ENCODE results near the gene RNF130. TPM values are rescaled to one million over a fixed set of nuclear protein-coding genes. Genes with fewer than 3 reads are reported as not detected.
"Not testable (repeated sequence)": the region's sequence is repeated elsewhere in the genome, so short reads cannot be mapped to it uniquely, and the experiment has no call there.

RNF130 gene
- polyA plus RNA-seq, 1 donor: 69.9 TPM

DNA sequence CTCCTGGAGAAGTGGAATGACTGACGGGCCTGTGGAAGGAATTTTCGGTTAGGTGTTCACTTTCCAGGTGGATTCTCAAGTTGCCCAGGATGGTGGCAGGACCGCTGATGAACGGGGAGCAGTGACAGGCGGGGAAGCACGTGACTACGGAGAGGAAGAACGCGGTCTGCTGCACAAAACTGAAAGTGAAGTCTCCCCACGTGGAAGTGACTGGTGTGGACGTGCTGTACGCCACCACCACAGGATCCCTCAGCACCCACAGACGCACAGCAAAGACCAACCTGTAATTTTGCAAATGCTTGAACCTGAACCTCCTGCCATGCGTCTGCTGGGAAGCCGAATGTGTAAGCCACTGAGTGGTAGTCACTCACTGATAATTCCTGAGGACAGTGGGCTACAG lies 51.4 kb downstream of the RNF130 start:
- no peak for DNase-seq

GRCh38 chr5:180018347-180019060 lies 53.1 kb downstream of the RNF130 start:
- no peak for DNase-seq

GRCh38 chr5:180015523-180015922 lies 56.0 kb downstream of the RNF130 start:
- not testable (repeated sequence) for DNase-seq

- no peak for DNase-seq
Observed at GRCh38 chr5:180013678-180014077, 57.9 kb downstream of the RNF130 start.

DNA sequence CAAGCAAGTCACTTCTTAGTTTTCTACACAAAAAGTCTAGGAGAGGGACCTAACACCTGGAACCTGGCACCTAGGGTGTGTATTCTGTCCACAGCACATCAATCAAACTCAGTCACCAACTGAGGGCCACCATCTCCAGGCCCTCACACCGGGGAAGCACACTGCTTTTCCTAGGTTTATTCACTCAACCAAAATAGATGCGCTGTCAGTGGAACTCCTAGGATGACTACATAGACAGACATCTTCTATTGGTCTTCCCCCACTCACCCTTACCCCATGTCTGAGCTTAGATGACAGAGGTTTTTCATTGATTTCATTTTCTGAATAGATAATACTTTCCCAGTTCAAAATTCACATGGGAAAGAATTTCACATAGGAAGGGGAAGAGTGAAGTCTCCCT lies 59.2 kb downstream of the RNF130 start:
- no peak for DNase-seq

- no peak for DNase-seq
Observed at GRCh38 chr5:180010636-180011035, 60.9 kb downstream of the RNF130 start.

DNA sequence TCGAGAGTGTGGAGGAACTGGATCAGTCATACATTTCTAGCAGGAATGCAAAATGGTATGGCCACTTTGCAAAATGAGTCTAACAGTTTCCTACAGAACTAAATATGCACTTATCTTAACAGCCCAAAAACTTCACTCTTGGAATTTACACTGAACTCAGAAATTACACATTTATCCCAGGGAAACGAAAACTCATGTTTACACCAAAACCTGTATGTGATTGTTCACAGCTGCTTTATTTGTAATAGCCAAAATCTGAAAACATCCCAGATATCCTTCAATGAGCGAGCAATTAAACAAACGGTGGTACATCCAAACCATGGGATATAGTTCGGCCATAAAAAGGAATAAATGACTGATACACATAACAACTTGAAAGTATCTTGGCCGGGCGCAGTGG lies 62.0 kb downstream of the RNF130 start:
- DNase-seq: no peak

DNA sequence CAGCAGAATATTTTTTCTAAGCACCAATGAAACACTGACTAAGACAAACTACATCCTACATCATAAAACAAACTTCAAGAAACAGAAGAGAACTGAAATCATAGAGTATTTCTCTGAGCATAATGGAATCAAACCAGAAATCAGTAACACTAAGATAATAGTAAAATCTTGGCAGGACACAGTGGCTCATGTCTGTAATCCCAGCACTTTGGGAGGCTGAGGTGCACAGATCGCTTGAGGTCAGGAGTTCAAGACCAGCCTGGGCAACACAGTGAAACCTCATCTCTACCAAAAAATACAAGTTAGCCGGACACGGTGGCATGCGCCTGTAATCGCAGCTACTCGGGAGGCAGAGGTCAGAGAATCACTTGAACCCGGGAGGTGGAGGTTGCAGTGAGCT lies 63.1 kb downstream of the RNF130 start:
- no peak for DNase-seq

GRCh38 chr5:180007582-180007981 lies 64.0 kb downstream of the RNF130 start:
- no peak for DNase-seq

GRCh38 chr5:180006141-180006540 lies 65.4 kb downstream of the RNF130 start:
- no peak for DNase-seq

DNA sequence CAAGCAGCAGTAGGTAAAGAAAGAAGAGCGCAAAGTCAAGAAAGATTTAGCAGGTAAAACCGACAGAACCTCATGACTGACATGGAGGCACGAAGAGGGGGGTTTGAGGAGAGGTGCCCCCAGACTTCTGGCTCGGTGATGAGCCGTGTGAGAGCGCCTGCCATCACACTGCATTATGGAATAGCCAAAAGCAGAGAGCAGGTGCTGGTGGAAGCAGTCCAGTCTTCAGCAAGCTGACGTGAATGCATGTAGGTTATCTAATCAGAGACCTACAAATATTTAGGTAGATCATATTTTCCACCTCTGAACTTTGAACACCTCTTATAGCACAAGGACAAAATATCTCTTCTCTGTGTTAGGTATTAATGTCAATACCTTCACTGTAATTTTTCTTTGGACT lies 68.4 kb downstream of the RNF130 start:
- no peak for DNase-seq

GRCh38 chr5:180001742-180002141 lies 69.8 kb downstream of the RNF130 start:
- DNase-seq: no peak

- no peak for DNase-seq
Observed at GRCh38 chr5:180001136-180001535, 70.4 kb downstream of the RNF130 start.

GRCh38 chr5:179998485-179998884 lies 73.1 kb downstream of the RNF130 start:
- DNase-seq: no peak

DNA sequence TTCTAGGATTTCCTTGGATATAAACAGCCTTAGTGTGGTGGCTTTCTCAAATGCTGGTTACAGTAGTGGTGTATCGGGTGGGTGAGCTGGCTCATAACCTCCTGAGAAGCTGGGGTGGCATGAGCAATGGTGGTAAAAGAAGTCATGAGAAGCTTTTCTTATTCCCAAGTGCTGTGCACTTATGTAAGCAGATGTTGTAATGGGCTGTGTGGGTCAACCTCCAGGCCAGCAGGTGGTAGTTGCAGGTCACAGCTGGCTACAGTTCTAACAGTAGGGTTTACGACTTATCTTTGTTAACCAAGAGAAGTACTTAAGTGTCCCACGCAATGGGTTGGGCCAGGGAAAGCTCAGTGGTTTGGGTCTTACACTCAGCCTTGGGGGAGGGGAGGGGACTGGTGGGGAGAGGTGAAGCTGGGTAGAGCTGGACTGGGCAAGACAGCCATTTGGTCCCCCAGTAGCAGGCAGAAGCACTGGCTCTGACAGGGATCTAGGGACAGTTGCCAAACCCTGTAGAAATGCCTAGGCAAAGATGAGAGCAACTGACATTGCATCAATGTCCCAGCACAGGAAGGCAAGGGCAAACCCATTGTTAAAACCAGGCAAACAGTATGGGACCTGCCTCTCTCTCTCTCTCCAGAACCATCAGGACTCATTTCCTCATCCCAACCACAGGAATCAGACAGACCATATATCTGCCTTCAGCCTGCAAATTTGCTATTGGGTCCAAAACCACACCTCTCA lies 76.8 kb downstream of the RNF130 start:
- no peak for DNase-seq

DNA sequence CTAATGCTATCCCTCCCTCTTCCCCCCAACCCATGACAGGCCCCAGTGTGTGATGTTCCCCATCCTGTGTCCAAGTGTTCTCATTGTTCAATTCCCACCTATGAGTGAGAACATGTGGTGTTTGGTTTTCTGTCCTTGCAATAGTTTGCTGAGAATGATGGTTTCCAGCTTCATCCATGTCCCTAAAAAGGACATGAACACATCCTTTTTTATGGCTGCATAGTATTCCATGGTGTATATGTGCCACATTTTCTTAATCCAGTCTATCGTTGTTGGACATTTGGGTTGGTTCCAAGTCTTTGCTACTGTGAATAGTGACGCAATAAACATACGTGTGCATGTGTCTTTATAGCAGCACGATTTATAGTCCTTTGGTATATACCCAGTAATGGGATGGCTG lies 78.7 kb downstream of the RNF130 start:
- DNase-seq: not testable (repeated sequence)

GRCh38 chr5:179991106-179991505 lies 80.5 kb downstream of the RNF130 start:
- no peak for DNase-seq

DNA sequence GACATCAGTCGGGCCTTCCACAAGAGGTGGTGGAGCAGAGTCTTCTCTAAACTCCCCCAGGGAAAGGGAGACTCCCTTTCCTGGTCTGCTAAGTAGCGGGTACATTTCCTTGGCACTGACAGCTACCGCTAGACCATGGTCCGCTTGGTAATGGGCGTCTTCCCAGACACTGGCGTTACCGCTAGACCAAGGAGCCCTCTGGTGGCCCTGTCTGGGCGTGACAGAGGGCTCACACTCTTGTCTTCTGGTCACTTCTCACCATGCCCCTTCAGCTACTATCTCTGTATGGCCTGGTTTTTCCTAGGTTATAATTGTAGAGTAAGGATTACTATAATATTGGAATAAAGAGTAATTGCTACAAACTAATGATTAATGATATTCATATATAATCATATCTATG lies 81.0 kb downstream of the RNF130 start:
- DNase-seq: not testable (repeated sequence)

GRCh38 chr5:179986328-179986727 lies 85.2 kb downstream of the RNF130 start:
- no peak for DNase-seq

DNA sequence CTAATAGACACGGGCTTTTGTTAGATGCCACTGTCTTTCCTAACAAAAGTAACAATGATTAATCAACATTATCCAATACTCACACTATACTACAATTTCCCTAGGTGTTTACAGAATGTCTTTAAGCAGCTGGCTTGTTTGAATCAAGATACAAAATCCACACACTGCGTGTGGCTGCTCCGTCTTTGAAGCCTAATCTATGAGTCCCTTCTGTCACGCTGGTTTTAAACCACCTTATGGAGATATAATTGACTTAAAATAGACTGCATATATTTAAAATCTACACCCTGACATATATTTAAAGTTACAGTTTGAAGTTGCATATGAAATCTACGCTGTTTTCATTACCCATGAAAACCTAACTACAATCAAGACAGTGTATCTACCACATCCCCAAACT lies 89.9 kb downstream of the RNF130 start:
- no peak for DNase-seq

- DNase-seq: no peak
Observed at GRCh38 chr5:179980767-179981166, 90.8 kb downstream of the RNF130 start.

DNA sequence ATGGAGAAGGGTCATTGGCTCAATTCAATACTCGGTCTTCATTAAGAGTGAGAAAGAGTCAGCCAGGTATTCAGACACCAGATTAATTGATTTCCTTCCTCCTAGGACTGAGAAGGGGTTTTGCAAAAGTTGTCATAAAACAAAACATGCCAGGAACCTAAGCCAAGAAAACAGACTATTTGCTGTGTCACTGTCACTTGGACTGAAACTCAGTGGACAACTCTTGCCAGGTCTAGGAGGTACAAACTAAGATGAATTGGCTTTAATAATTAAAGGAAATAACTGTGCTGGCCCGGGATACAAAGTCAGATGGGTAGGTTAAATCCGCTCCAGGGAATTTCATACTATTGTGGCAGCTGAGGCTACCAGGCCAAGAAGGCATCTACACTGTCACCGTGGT lies 92.8 kb downstream of the RNF130 start:
- DNase-seq: no peak

GRCh38 chr5:179975713-179976134 lies 95.8 kb downstream of the RNF130 start:
- DNase-seq: no peak
